Activated CD8-positive, alpha-beta memory T cell treated with anti-CD3 and anti-CD28 coated beads, Interleukin-2, amount 50 U/mL, for 48 hours (primary cell): ENCODE data around the gene ILK.

Experiments used
- DNase-seq: peaks from one replicate; pipeline ENCODE4 v3.0.0-alpha.2; 2020

ILK gene

GRCh38 chr11:6607190-6607795 is 3.7 kb downstream of the ILK start:
- peak; percentile 40 for DNase-seq

GRCh38 chr11:6608011-6608410 is 4.4 kb downstream of the ILK start:
- peak; percentile 46 for DNase-seq

GRCh38 chr11:6608726-6609501 is 5.3 kb downstream of the ILK start:
- peak; percentile 49 for DNase-seq

GRCh38 chr11:6609502-6610015 is 6.0 kb downstream of the ILK start:
- DNase-seq, result peak; percentile 37

- peak; percentile 50 for DNase-seq
Measured at GRCh38 chr11:6610591-6610990, 7.0 kb downstream of the ILK start.

GRCh38 chr11:6611092-6611962 is 7.8 kb downstream of the ILK start:
- DNase-seq, result no peak

- no peak for DNase-seq
Measured at GRCh38 chr11:6611963-6612212, 8.3 kb downstream of the ILK start.

GRCh38 chr11:6612213-6613041 is 8.9 kb downstream of the ILK start, which contains the start of gene TAF10:
Gene TAF10 (minus strand): TSS chr11:6612216. CDS start chr11:6612189, 27 bp downstream.
- peak; percentile 98 for DNase-seq

- DNase-seq, result no peak
Measured at GRCh38 chr11:6613496-6613895, 9.9 kb downstream of the ILK start.

- DNase-seq, result peak; percentile 45
Measured at GRCh38 chr11:6614446-6614845, 10.9 kb downstream of the ILK start.

- DNase-seq, result no peak
Measured at GRCh38 chr11:6615046-6615445, 11.5 kb downstream of the ILK start.

- DNase-seq, result no peak
Measured at GRCh38 chr11:6615882-6616585, 12.5 kb downstream of the ILK start.

GRCh38 chr11:6616596-6617250 is 13.1 kb downstream of the ILK start:
- no peak for DNase-seq

GRCh38 chr11:6617315-6617781 is 13.8 kb downstream of the ILK start:
- DNase-seq, result no peak

- DNase-seq, result no peak
Measured at GRCh38 chr11:6618117-6619003, 14.8 kb downstream of the ILK start.

GRCh38 chr11:6619004-6619745 is 15.6 kb downstream of the ILK start, which contains the start of gene TPP1:
Gene TPP1 (minus strand): TSS chr11:6619422. CDS start chr11:6619400, 22 bp downstream.
- peak; percentile 88 for DNase-seq

- no peak for DNase-seq
Measured at GRCh38 chr11:6620636-6621035, 17.1 kb downstream of the ILK start.

- DNase-seq, result no peak
Measured at GRCh38 chr11:6621711-6622211, 18.2 kb downstream of the ILK start.
